Measurements from ENCODE around the gene TMEM212.
"Not testable (repeated sequence)": the region's sequence is repeated elsewhere in the genome, so short reads cannot be mapped to it uniquely, and the experiment has no call there.

Gene TMEM212

DNA sequence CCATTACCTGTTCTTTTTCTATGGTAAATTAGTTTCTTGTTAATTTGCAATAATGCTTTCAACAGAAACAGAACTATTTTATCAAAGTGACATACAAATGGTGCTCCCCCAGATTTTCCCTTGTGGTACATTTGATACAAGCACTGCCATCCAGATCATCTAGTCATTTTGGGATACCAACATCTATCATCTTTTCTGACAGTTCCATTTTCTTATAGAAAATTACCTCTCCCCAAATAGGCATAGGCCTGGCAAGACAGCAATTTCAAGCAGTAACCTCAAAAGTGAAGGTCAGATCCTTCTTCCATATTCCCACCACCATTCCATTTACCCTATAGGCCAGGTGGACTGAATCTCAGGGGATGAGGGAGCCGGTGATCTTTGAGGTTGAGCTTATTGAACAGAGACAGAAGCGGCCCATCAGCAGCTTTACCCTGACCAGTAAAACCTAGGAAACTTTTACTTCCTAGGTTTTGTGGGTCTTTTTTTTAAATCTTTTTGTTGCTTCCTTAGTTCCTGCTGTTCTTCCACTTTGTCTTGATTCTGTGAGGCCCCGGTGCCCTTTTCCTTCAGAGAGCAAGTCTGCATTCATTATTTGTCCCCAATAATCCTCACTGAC, 29.8 kb upstream of the TMEM212 start:
- DNase-seq (ENCODE audit: low spot score): no peak

DNA sequence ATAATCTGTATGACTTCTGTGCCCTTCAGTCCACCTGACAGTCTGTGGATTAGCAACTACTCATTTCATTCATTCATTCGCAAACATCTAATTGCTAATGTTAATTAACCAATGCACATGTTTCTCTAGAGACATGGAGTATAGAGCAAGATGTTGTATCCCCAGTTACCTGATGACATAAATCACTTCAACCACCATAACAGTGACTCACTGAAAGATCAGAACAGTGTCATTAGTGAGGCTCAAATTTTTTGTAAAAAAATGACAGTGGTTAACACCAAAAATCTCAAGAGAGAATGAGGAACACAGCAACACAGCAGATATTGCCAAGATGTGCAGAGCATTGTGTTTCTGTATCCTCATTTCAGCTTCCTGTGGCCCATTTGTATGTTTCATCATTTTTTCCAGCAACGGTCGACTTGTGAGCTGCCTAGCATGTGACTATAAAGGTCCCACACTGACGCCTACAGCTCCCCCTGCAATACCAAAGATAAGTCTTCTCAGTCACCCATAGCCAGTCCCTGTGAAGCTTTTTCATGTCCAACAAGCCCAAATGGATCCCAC, 29.2 kb upstream of the TMEM212 start:
- DNase-seq (ENCODE audit: low spot score): peak; percentile 65

DNA sequence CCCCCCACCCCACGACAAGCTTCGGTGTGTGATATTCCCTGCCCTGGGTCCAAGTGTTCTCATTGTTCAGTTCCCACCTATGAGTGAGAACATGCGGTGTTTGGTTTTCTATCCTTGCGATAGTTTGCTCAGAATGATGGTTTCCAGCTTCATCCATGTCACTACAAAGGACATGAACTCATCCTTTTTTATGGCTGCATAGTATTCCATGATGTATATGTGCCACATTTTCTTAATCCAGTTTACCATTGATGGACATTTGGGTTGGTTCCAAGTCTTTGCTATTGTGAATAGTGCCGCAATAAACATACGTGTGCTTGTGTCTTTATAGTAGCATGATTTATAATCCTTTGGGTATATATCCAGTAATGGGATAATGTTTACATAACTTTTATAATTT, 28.5 kb upstream of the TMEM212 start:
- DNase-seq (ENCODE audit: low spot score): not testable (repeated sequence)

DNA sequence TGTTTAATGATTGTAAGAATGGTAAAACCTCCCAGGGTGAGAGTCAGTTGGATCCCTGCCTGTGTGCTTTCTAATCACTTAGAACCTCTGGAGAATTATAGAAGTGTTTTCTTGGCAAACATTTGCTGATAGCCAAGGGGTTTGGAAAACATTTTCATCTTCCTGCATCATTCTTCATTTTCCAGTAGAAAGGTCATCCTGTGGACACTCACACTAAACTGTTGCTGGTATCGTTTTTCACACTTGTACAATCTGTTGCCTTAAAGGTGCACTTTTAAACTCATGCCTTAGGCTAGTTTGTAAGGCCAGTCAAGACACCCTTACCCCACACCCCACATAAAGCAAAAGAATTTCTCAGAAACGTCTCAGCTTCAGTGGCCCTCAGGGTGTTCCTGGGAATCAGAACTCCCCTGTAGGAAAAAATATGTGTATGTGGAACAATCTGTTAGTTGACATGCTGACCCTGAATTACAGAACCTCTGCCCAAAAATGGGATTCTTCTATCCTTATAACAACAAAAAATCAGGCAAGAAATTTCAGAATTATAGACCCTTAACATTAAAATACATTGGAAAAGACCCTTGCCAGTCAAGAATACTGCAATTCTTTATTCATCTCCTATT, 27.1 kb upstream of the TMEM212 start:
- DNase-seq (ENCODE audit: low spot score): no peak

DNA sequence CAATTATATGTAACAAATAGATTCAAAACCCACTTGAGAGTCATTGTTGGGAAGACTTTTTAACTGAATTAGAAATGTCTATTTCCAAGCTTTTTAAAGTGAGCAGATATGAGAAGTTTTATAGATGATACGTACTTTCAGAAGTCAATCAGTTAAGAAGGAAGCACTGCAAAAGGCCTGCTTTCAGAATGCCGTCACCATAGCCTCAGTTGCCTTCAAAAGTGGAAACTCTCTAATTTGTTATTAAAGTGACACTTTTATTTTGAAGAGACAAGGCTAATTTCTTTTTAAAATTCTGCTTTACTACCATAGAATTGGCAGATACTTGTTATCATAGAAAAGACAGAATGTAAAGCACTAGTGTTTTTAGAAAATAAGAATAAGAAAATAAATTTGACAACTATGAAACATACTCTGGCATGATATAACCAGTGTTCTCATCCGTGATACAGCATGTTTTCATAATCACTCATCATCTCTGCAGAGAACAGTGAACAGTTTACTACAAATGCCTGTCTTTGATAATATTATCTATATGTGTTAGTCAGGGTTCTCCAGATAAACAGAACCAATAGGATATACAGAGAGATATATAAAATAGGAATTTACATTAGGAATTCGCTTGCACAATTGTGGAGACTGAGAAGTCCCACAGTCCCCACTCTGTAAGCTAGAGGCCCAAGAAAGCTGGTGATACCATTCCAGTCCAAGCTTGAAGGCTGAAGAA, 25.9 kb upstream of the TMEM212 start:
- no peak for DNase-seq (ENCODE audit: low spot score)

DNA sequence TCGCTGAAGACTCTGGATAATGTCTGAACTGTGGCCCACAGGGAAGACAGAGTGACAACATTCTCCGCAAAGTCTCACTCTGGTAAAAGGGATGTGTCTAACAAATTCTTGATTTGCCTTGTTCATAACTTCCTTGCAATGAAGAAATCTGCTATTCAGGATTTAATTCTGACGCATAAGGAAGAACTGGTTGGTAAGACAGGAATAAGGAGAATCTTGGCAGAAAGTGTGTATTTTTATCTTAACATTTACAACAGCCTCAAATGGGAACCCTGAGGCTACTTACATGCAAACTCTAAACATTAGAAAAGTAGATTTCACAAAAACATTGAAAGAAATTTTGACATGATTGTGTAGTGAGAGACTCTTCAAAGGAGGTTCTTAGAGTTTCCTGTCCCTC, 22.1 kb upstream of the TMEM212 start:
- no peak for DNase-seq (ENCODE audit: low spot score)

DNA sequence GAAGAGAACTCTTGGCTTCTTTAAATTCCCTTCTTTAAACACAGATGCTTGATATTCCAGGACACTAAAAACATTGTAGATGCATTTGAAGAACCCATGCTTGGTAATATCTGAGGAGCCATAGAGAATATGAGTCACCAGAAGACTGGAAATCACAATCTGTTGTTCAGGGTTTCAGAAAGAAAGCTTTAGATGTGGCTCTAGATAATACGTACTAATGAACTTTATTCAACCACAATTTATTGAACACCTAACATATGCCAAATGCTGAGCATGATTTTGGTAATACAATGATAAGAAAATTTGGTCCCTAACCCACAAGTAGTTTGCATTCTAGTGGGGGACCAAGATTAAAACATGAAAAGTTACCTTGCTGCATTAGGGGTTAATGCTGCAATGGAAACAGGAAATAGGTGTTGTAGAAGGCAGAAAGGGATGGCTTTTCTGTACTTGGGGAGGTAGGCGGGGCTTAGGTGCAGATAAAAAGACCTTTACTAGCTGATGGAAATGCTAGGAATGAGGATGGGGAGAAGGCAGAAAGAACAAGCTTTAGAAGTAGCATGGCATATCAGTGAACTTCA, 21.3 kb upstream of the TMEM212 start:
- DNase-seq (ENCODE audit: low spot score): no peak

DNA sequence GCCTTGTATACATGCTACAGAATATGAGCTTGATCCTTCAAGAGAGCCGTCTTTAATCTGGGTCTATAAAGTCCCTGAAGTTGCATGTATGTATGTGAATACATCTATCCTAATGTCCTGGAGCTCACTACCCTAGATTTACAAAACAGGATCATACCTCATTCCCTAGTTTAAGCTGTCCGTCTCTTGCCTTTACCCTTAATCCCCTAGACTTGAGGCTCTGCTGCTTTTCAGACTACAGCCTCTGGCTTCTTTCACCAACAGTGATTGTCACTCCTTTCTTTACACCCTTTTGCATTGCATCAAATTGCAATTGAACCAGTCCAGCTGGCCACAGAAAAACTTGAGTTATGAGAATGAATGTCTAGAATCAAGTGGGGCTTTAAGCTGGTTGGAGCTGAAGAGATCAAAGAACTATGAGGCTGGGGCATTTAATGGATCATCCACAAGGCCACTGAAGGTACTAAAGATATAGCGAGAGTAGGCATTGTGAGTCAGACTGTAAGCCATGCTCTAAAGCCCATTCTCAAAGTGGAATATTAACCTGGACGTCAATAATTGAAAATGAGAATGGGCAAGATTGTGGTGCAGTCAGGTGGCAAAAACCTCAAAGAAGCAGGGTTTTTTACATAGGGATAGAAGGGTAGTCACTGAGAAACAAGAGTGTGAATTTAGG, 20.6 kb upstream of the TMEM212 start:
- no peak for DNase-seq (ENCODE audit: low spot score)

DNA sequence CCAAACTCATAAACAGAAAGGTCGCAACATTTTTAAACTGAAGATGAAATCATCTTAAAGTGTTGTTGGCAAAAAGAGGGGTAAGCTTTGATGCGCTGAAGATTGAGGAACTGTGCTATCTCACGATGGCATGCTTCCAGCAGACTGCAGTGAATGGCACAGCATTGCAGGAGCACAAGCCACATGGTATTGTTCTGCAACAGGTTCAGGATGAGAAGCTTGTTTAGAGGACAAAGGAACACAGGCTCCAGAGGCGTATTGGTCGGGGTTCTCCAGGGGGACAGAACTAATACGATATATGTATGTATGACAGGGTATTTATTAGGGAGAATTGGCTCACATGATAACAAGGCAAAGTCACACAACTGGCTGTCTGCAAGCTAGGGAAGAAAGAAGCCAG, 19.0 kb upstream of the TMEM212 start:
- DNase-seq (ENCODE audit: low spot score): no peak

DNA sequence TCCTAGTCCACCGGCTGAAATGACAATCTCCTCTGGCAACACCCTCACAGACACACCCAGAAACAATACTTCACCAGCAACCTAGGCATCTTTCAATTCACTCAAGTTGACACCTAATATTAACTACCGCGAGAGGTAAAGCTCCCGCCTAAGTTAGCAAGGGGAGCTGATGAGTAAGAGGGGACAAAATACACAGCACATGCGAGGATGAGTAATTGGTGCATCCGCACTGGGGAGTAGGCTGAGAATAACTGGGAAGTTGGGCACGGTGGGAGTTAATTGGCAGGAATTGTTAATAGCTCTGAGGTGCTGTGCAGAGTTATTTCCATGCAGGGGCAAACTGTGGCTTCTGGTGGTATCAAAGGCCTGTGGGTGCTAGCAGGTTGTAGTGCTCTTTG, 18.3 kb upstream of the TMEM212 start:
- no peak for DNase-seq (ENCODE audit: low spot score)

DNA sequence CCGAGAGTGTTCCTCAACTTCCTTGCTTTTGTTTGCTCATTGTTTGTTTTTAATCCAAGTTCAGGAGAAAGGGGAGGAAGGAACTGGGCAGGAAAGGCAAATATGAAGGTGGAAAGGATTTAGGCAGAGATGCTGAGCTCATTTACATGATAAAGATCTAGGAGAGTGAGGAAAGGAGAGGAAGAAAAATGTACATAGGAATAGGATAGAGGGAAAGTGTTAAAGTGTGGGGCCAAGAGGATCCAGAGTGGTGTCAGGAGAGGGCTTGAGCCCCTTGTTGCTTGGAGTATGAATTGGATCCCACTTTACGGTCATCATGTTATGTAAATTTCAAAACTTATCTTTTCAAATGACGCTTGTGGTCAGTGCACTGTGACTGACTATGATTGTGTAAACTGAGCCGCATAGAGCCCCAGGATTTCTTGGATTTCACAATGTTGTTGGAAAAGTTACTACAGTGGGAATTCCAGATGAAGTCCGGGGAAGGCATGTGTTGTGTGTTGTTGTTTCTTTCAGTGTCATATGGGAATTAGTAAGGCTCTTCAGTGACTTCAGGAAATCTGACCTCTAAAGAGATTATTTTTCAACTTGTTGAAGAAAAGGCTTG, 17.8 kb upstream of the TMEM212 start:
- no peak for DNase-seq (ENCODE audit: low spot score)

DNA sequence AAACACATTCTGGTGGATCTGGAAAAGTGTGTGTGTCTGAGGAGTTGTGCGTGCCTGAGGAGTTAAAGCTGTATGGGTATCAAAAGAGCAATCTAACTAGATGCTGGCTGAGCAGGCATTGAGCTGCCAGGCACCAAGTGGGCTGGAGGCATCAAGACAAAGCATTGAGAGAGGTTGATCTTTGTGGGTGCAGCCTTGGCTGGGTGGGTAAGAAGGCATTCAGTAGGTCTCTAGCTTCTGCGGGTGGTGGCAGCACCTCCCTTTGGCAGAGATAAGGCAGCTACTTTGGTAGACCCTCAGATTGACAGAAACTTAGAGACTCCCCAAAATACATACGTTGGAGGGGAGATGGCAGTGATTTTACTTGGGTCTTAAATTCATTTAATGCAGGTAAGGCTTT, 15.8 kb upstream of the TMEM212 start:
- no peak for DNase-seq (ENCODE audit: low spot score)

DNA sequence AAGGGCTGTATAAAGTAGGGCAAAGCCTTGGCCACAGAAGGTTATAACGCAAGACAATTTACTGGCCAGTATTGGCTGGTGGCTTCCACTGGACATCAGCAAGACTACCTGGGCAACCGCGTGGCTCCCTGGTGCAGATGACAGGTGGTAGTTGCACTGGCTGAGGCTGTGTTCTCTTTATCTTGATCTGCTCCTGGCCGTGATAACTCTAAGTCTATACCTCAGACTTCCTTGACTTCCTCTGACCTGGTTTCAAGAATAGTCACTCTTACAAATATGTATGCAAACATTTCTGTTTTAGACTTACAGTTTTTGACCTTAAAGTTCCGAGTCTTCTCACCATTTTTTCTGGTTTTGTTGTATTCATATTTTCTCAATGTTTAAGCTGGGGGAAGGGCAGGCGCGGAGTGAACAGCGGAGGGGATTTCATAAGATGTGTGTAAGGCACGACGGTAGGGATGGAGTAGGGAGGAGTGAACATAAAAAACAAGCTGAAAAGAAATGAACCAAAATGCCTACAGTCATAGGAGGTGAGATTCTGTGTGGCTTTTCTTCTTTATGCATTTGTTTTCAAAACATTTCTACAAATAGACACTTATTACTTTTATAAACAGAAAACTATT, 15.2 kb upstream of the TMEM212 start:
- no peak for DNase-seq (ENCODE audit: low spot score)

DNA sequence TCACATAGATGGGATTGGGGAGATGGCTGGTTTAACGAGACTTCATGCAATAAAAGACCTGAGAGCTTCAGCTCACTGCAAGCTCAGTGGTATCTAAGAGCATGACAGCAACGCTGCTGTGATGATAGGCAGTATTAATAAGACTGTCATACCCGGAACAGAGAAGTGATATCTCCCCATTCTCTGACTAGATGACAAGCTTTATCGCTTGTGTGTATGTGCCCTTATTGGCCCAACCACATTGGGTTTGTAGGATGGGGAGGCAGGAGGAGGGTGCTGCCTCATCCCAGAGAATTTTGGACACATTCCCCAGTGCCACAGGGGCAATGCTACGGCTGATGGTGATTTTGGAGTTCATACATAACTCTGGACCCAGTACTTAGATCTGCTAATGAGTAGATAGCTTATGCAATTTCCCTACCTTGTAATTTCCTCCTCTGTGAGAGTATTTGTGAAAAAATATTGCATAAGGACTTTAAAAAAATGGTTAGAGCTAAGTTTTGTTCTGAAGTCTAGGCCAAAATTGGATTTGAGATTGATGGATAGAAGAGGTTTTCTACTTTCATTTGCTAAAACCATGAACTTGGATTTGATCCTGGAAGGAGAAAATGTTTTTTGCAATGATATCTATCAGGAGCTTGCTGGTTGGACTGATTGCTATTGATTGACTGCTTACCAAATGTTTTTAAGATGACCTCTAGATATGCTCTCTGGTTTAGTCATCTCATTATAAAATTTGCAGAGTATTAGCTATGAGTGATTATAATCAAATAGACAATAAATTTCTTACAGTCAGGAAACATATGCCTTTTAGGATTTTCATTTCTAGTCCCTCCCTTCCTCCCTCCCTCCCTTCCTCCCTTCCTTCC, 14.0 kb upstream of the TMEM212 start:
- no peak for DNase-seq (ENCODE audit: low spot score)

DNA sequence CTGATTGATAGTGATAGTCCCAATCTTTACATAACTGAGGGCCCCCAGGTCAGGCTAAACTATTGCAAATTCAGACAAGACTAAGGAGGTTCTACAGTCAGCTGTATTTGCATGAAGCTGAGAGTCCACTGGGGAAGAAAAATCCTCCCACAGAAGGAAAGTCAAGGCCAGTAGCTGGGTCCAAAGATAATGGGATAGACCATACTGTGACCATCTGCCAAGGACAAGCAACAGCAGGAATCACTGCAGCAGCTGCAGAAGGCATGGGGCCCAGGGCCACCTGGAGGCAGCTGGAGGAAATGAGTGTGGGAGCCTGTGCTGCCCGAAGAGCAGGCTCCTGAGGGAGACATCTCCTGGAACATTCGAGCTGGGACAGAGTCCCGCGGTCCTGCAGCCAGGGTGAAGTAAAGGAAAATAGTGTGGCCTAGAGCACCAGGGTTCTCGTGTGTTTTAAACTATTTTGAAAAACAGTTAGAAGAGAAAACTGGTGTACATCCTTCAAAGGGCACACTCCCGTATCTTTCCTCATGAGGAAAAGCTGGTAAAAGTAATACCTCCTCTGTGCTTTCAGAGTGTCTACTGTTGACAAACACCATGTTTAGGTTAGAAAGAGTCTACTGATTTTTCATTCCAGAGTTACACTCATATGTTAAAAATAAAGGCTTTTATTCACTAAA, 13.2 kb upstream of the TMEM212 start:
- peak; percentile 53 for DNase-seq (ENCODE audit: low spot score)

DNA sequence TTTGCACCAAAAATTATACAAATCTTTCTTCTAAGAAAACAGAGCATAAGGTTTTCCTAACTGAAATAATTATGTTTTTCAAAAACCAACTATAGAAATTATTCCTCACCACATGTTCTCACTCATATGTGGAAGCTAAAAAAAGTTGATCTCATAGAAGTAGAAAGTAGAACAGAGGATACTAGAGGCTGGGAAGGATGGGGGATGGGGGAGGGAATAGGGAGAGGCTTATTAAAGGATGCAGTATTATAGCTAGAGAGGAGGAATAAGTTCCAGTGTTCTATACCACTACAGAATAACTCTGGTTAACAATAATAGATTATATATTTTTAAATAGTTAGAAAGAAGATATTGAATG, 12.7 kb upstream of the TMEM212 start:
- no peak for DNase-seq (ENCODE audit: low spot score)

DNA sequence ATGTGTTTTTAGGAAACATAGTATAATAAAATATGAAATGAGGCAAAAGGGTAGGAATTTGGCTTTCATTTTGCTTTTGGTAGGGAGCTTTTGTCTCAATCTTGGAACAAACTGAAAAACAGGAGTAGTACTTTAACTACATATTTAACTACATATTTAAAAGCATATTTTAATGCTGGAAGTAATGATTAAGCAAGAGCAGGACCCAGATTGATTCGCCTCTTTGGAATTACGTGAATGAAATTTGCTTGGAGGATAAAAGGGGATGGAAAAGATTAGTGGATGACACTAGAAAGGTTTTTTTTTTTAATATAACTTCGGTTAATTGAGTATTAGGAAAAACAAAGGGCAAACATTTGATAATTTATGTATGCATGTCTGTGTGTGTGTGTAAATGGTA, 11.2 kb upstream of the TMEM212 start:
- no peak for DNase-seq (ENCODE audit: low spot score)

DNA sequence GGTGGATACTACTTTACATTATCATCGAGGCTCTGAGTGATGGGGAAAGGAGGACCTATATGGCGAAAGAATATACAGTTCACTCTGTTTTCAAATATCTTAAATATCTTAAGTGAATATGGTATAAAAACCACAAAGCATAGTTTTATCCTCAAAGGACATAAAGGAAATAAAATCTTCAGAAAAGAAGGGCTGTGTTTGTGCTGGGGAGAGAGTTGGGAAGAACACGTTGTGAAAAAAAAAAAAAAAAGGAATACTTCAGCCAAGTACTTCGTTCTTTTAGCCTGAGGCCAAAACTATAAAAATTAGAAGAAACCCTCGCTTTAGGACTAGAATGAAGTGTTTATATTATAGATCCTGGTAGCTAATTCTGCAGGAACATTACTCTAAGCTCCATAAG, 10.2 kb upstream of the TMEM212 start:
- DNase-seq (ENCODE audit: low spot score): no peak

DNA sequence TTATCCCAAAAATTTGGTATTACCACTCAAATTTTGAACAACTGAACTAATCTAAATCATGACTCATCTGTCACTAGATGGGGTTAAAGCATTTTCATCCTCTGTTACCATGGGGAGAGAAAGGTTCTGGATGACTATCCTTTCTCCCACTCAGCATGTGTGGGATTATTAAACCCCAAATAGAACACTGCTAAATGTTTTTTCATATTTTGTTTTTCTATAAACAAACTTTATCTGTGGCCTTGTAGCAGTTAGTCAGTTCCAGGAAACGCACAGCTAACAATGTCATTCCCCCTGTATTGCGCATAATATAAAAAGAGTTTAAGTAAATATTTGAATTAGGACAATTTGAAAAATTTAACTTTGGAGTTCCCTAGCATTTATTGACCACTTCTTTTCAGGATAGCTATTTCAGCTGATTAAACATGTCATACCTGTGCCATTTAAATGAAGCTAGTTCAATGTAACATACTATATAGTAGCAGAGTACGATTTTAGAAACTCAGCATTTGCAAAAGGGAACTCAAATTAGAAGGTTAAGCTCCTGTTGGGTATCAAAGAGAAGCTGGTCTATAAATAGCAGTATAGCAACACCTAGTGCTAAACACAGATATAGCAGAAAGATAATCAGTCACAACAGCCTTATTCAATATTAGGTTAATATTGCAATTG, 9.2 kb upstream of the TMEM212 start:
- DNase-seq (ENCODE audit: low spot score): peak; percentile 59

DNA sequence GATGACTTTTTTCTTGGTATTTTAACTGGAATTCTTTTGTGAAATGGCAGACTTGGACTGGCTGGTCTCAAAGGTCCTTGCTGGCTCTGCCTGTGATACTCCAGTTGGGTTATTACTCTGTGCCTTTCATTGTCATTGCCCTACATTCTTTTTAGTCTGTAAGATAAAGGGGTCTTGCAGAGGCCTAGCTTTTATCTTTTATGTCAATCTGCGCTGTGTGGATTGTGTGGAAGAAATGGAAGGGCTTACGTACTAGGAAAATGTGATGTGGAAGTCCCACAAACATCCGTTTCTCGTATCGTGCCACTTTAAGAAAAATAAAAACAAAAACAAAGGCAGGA, 8.7 kb upstream of the TMEM212 start:
- no peak for DNase-seq (ENCODE audit: low spot score)

Measured in NAMALWA (cell line).